D721Med (cell line): ENCODE measurements around the gene ZNHIT3.

ENCODE experiments used
- DNase-seq: peaks from one replicate; pipeline ENCODE4 v3.0.0; 2011; ENCODE audit warnings: low spot score; ENCODE audit not compliant: insufficient read length
- FAIRE-seq: peaks from 2 replicates; lab custom pipeline; 2011; peaks lifted over from hg19 to GRCh38; lab: Jason Lieb, UNC
- CTCF ChIP-seq: IDR thresholded peaks from 2 replicates; pipeline ENCODE4 v1.5.1; 2012; ENCODE audit warnings: mild to moderate bottlenecking, control low read depth; ENCODE audit not compliant: insufficient read depth; ENCODE audit errors: missing control alignments

ZNHIT3 gene

GRCh38 chr17:36460265-36460937 lies 26.1 kb upstream of the ZNHIT3 start:
- no peak for FAIRE-seq
- TF ChIP-seq CTCF, result no peak
- DNase-seq, result no peak

- no peak for DNase-seq
- TF ChIP-seq CTCF, result no peak
- no peak for FAIRE-seq
These were observed 25.0 kb upstream of the ZNHIT3 start for GRCh38 chr17:36461330-36462110.

GRCh38 chr17:36463916-36464764 lies 22.3 kb upstream of the ZNHIT3 start:
- TF ChIP-seq CTCF, result no peak
- DNase-seq (no peak), FAIRE-seq (no peak)

GRCh38 chr17:36464765-36465088 lies 21.8 kb upstream of the ZNHIT3 start:
- no peak for TF ChIP-seq CTCF
- FAIRE-seq, result no peak
- no peak for DNase-seq

GRCh38 chr17:36468903-36469635 lies 17.4 kb upstream of the ZNHIT3 start:
- DNase-seq, result no peak
- no peak for FAIRE-seq
- TF ChIP-seq CTCF, result no peak

GRCh38 chr17:36469733-36470132 lies 16.7 kb upstream of the ZNHIT3 start:
- FAIRE-seq, result no peak
- no peak for DNase-seq
- no peak for TF ChIP-seq CTCF
